RPMI8226 (cell line): ENCODE measurements around the gene PRKRA.
"Not testable (repeated sequence)": the region's sequence is repeated elsewhere in the genome, so short reads cannot be mapped to it uniquely, and the experiment has no call there.

Source experiments
- DNase-seq: peaks from one replicate; pipeline ENCODE4 v3.0.0-alpha.2; 2015

PRKRA gene

GRCh38 chr2:178450774-178451525 lies at the start of gene PRKRA, which contains the start of gene PJVK:
PRKRA (minus strand) TSS chr2:178451175; CDS start chr2:178451030, 145 bp downstream.
PJVK (plus strand) TSS chr2:178451378; CDS start chr2:178453410, 2,032 bp downstream.
- DNase-seq = peak; percentile 97

DNA sequence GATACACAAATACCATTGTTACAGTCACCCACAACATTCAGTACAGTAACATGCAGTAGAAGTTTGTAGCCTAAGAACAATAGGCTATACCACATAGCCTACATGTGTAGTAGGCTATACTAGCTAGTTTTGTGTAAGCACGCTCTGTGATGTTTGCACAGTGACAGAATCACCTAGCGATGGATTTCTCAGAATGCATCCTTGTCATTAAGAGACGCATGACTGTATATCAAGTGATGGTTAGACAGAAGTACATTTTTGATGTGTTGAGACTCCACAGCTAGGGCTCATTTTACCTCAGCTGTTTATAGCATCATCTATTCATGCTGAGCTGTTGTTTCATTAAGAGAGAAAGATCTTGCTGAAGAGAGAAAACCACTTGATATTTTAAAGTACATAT lies 48.7 kb upstream of the PRKRA start:
- no peak for DNase-seq

- DNase-seq = no peak
Measured at GRCh38 chr2:178498137-178498536, 47.2 kb upstream of the PRKRA start.

DNA sequence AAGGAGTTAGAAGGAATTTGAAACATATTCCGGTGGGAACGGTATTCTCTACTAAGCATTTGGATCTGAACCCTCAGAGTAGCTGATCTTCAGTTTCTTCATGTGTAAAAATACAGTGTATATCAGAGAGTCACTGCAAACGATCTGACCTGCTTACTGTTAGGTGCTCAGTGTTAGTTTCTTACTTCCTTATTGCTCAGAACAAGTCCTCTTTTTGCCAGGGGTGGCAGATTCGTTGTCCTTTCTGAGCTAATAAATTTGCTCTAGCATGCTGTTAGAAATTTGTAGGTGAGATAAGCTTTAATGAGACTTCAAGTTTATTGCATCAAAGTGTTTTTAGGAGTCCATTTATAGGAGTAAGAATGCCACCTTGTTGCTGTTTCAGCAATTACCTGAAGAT lies 45.1 kb upstream of the PRKRA start:
- DNase-seq = no peak

- DNase-seq = no peak
Measured at GRCh38 chr2:178491612-178492011, 40.6 kb upstream of the PRKRA start.

DNA sequence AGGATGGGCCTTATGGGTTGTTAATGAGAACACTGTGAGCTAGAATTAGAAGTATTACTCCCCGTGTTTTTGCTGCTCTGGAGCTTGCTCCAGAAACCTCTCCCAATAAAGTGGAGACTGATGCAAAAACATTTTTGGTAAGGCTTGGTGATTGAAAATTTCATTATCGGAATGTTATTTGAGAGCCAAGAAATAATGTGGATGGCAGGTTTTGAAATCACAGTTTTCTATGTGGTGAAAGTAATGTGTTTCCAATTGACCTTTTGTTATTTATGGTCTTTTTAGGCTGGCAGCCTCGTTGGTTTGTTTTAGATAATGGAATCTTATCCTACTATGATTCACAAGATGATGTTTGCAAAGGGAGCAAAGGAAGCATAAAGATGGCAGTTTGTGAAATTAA lies 34.4 kb upstream of the PRKRA start:
- no peak for DNase-seq

DNA sequence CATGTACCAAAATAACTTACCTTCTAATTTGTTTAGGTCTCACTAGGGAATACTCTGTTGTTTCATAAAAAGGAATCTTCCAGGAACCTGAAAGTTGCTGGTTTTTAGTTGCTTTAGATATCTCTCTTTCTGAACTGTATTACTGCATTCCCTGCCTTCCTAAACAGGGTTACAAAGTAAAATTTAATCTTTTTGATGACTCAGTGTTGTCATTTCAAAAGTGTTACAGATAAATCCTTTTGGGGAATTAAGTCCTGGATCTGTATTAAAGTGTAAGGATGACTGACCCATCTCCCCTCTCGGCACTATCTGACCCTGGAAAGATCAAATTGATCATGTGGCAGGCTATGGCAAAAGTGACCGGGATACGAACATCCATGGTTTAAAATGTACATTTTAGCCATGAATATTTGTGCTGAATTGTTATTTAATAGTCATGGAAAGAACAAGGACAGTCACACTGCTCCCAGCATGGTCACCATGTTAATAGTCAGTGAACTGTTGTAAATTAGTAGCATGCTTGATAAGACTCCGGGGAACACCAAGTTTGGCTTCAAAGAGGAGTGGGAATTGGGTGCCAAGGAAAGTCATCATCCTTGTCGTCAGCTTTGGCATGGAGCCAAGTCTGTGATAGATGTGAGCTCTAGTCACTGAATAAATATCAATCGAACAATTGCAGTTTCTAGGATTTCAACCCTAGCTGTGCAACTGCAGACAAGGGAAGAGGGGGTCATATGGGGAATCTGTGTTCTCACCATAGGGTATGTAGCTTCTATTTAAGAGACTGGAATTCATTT lies 33.5 kb upstream of the PRKRA start:
- DNase-seq = no peak

- no peak for DNase-seq
Measured at GRCh38 chr2:178482437-178482836, 31.5 kb upstream of the PRKRA start.

DNA sequence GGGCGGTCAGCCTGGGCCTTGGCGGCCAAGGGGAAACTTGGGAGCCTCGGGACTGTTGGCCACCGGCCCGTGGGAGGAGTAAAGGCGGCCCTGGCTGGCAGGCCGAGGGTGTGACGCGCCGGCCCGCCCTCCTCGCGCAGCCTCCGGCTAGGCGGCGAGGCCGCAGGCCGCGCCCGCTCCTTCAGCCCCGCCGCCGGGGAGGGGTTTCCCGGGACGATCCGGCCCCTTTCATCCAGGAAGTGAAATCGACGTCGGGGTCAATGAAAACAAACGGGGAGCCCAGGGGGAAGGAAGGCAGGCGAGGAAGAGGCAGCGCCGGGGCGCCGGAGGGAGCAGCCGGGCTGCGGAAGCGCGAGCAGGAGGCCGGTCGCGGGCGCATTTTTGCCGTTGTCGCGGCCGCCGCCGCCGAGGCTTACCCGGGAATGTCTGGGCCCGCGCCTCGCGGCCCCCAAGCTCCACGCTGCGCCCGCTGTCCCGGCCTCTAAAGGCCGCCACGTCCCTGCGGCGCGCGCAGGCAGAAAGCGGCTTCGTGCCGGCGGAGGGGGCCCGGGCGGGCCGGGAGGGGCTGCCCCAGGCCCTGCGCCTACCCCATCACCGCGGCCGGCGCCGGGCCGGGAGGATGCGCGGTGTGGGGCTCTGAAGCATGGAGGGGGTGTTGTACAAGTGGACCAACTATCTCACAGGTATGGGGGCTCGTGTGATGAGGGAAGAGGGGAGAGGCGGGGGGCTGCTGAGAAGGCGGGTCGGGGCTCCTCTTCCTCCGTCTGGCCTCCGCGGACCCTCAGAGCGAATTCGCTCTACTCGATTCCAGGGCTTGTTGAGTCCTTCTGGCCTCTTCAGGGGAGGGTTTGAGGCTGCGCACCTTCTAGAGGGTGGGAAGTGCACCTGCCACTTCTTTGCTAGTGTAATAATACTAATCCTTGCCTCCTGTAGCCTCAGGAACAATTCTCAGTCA lies 29.5 kb upstream of the PRKRA start, which contains the start of gene PLEKHA3:
TSS of gene PLEKHA3 (plus strand) at position 231 of the 955 bp plus-strand sequence. CDS start at position 644, 413 bp downstream.
- peak; percentile 90 for DNase-seq

GRCh38 chr2:178479758-178480226 lies 28.8 kb upstream of the PRKRA start:
- no peak for DNase-seq

- DNase-seq = no peak
Measured at GRCh38 chr2:178479275-178479616, 28.3 kb upstream of the PRKRA start.

DNA sequence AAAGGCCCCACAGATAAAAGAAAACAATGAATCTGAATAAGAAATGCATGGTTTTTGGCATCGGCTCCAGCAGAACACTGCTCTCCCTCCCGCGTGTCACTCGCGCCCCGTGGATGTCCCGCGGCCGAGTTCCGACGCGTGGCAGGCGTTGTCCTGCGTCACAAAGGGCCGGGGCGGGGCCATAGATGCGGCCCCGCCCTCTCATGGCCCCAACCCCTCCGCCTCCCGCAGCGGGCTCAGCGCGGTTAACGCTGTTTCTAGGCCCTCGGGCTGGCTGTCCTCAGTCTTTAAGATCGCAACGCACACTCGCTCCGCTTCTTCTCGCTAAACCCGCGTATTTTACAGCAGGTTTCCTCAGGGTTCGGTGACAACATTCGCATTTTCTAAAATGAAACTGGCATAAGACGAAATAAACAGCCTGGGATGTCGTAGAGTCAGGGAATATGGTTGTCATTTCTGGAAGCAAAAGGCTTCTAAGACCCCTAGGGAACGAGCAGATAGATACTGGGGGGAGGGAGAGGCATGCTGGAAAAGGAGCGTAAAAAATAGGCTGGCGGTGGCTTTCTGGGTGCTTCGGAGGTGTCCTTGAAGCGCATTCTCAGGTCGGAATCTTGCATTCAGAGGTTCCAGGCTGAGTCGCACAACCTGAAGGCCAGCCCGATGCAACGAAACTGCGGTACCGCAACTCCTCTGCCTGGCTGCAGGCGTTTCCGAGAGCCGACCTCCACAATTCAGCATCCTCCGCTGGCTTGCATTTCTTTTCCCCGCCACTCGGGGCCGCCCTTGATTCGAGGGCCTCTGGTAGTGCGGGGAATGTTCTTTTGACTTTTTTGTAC lies 27.7 kb upstream of the PRKRA start, which contains the start of gene FKBP7:
TSS of gene FKBP7 (minus strand) at position 162 of the 836 bp plus-strand sequence. CDS start at position 61, 101 bp downstream.
- peak; percentile 94 for DNase-seq

- no peak for DNase-seq
Measured at GRCh38 chr2:178478130-178478438, 27.1 kb upstream of the PRKRA start.

DNA sequence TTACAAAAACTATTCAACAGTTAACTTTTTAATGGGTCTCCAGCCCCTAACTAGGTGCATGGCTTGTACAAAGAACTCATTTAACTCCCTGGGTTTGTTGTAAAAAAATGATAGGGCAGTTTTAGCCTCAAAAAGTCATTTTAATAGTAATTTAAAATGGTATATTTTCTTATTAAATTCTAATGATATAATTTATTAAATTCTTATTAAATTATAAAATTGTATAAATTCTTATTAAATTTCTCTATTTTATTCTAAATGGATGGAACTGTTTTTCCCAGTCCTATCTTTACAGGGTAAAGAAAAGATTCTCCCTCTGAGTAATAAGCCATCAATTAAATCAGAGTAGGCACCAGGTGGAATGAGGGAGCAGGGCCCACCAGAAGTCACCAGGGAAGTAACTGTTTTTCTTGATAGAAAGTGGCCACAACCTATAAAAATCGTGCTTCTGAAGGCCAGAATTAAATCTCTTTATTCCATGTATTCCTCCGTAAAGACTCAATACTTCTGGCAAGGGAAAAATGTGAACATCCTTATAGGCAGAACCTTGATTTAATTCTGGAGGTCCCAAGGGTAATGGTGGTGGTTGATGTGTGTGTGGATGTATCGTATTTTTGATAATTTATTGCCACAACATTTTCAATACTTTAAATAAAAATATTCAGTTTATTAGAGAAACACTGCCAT lies 26.6 kb upstream of the PRKRA start:
- no peak for DNase-seq

DNA sequence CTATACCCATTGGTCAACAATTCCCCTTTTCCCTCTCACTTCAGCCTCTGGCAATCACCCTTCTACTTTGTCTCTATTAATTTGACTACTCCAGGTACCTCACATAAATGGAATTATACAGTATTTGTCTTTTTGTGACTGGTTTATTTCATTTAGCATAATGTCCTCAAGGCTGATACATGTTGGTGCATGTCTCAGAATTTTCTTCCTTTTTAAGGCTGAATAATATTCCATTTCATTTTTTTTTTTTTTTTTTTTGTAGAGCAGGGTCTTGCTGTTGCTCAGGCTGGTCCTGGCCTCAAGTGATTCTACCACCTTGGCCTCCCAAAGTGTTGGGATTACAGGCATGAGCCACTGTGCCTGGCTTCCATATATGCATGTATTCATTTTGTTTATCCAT lies 25.5 kb upstream of the PRKRA start:
- DNase-seq = no peak

GRCh38 chr2:178474560-178474959 lies 23.6 kb upstream of the PRKRA start:
- no peak for DNase-seq

GRCh38 chr2:178473931-178474330 lies 23.0 kb upstream of the PRKRA start:
- DNase-seq = no peak

GRCh38 chr2:178473373-178473772 lies 22.4 kb upstream of the PRKRA start:
- no peak for DNase-seq

DNA sequence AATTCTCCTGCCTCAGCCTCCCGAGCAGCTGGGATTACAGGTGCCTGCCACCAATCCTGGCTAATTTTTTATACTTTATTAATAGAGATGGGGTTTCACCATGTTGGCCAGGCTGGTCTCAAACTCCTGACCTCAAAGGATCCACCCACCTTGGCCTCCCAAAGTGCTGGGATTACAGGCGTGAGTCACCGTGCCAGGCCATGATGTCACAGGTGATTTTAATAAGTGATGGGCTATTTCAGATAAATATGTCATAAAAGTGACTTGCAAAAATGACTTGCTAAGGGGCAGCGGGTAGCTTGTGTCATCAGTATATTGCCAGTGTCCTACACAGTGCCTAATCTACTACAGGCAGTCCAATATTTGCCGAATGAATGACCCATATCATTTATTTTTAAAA lies 20.3 kb upstream of the PRKRA start:
- DNase-seq = not testable (repeated sequence)

GRCh38 chr2:178469219-178469849 lies 18.4 kb upstream of the PRKRA start:
- no peak for DNase-seq

DNA sequence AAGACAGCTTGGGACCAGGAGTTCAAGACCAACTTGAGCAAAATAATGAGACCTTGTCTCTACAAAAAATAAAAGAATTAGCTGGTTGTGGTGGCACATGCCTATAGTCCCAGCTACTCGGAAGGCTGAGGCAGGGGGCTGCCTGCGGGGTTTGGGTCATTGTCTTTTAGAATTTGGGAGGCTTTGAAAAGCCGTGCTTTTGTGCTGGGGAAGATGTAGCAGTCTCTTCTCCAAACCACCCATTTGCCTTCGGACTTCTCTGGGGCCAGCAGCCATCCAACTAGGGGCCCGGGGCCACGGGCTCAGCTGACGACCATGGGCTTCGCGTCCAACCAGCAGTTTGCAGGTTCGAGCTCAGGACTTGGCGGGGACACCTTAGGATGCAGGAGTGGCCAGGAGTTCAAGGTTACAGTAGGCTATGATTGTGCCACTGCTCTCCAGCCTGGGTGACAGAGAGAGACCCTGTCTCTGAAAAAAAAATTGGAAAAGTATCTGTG lies 6.5 kb upstream of the PRKRA start:
- no peak for DNase-seq
